ENCODE results near the gene CERK. TPM values are rescaled to one million over a fixed set of nuclear protein-coding genes. Genes with fewer than 3 reads are reported as not detected.

Gene CERK
- total RNA-seq: 103 and 118 TPM in 2 replicates

GRCh38 chr22:46737976-46738646 is at the start of gene CERK:
CERK (minus strand) TSS chr22:46738252; CDS start chr22:46738148, 104 bp downstream.

GRCh38 chr22:46762238-46763050 is 24.4 kb upstream of the CERK start, which contains the start of gene TBC1D22A:
TBC1D22A (plus strand) TSS chr22:46762650; CDS start chr22:46762787, 137 bp downstream.

Other genes with a start within 250 kb of the CERK start
- gene CELSR1, start 200.6 kb downstream of the CERK start, total RNA-seq: 9.8 and 26.1 TPM in 2 replicates
- gene GRAMD4, start 117.9 kb downstream of the CERK start, total RNA-seq: 10.0 and 18.0 TPM in 2 replicates
- 23.9 and 27.4 TPM in 2 replicates for gene TBC1D22A, start 24.4 kb upstream of the CERK start, total RNA-seq